ENCODE measurements around the gene PRKCH.

The PRKCH gene

DNA sequence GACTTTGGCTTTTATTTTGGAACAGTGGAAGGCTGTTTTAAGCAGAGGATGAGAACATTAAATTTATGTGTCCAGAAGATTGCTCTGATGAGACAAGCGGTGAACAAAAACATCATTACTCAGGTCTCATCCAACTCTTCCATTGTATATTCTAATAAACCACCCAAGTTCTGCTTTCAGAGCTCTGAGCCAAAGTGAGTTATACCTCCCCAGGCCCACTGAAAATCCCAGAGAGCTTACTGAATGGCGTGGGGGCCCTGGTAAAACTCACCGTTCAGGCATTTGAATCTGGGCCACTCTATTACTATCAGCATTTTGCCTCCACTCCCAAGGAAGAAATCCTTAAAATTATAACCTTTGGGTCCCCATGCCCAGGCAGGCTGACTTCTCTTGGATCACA lies 251.9 kb downstream of the PRKCH start:
- no peak for DNase-seq

DNA sequence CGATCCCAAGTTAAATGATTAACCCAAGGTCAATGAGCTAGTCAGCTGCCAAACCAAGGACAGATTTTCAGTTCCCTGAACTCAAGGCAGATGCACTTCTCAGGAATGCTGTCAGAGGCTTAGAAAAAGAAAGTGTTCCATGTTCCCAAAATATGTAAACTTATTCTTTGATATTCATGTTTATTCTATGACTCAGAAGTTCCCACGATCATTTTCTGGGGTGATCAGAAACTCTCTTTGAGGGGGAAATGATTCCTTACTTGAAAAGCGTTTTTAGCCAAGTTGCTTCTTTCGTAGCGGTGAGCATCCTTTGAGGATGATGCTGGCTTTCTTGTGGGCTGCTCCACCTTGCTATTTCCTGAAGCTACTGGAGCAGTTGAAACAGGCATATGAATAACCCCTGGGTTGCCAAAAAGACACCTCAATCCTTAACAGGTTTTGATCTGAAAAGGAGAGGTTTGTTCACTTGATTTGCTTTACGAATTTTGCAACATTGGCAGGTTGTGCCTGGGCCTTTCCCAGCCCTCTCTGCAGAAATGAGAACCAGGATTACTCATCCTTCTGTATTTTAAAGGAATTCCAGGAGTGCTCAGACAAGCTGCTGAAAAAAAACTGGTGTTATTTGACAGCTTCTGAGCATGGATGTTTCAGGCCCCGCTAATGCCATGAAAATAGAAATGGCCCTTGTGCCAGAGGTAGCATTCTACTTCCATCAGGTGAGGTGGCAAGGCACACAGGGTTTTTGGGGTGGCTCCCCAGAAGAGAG lies 252.6 kb downstream of the PRKCH start:
- DNase-seq = no peak

DNA sequence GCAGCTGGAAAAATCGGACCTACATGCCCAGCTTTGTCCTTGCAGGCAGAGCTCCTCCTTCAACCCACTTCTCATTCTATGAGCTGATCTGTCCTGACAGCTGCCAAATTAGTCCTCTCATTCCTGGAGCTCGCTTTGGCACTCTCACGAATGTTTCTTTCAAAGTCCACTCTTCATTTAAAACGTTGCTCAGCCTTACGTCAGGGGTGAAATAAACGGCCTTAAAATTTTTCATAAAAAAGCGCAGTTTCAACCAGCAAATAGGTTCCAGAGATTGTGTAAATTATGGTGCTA lies 253.1 kb downstream of the PRKCH start:
- DNase-seq = no peak

DNA sequence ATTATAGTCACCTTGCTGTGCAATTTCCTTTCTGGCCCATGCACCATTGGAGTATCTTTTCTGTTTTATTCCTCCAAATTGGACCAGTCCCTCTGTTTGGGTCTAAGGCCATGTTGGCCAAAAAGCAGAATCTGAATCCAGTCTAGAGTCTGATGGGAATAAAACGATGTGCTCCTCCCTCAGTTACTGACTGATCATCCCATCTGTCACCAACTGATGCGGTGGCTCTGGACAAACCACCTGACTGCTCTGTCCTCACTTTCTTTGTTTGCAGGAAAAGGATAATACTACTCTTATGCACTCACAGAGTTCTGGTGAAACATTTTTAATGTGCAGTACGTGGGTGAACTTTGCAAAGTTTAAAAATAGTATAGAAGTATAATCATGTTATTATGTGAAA lies 253.7 kb downstream of the PRKCH start:
- no peak for DNase-seq

DNA sequence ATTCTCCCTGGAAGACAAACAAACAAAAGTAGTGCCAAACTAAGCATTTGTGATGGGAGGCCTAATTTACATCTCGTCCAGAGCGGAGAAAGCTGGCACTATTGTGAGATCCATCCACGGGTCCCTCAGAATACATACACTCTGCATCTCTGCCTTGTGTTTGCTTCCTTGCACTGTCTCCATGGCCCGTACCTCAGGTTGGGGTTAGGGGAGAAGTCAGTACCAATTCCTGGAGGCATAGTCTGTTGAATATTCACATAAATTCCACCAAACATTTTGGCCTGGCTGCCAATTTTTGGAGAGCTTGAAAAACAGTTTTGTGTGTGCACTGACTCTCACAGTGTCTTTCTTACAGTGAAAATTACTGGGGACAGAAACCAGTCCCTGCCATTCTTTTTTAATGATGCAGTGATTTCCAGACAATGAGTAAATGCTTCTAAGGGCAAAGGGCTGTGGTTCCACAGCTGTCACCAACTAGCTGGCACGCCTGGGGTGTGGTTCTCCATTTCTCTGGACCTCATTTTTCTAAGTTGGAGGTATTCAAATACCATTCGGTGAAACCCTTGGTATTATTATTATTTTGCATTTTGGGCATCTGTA lies 254.3 kb downstream of the PRKCH start:
- DNase-seq = no peak

DNA sequence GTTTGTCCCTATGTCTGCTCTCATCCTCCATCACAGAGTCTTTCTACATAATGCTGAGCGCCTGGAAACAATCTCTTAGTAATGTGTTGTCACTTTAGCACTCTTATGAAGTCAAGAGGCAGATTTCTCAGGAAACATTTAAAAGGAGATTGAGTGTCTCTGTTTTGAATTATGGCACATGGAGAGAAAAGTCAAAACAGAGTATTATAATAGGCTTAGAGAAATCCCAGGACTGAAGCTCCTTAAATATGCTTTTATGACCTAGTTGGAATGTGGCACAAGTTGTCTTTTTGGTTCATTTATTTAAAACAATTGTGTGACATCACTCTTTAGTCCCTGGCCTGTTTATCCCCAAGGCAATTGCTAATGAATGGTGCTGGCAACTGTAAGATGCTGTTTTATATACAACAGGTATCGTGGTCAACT lies 256.1 kb downstream of the PRKCH start:
- no peak for DNase-seq

DNA sequence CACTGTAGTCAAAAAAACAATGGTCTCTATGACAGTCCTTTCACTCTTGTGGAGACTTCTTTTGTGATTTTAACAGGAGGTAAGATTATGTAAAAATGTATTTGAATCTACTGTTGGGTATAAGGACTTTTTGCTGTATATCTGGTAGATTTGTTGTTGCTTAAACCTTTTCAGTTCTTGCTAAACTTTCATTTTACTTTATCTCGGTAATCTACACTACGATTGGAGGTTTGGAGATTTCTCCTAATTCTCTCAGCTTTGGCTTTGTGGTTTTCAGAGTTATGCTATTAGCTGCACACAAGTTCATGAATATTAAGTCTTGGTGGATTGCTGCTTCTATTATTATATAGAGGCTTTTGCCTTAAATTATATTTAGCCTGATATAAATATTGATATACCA lies 257.4 kb downstream of the PRKCH start:
- DNase-seq = no peak

DNA sequence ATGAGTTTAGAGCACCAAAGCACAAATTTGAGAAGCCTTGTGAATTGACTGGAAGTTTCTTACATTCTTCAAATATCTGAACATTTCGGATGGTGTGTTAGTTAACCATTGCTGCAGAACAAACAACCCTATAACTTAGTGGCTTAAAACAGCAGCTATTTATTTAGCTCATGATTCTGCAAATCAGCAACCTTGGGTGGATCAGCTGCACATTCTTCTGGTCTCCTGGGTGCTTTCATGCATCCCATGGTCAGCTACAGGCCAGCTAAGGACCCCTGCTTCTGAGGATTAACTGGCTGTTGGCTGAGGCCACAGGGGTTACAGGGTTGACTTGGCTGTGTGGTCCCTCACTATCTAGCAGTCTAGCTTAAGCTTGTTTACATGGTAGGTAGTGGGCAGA lies 260.0 kb downstream of the PRKCH start:
- no peak for DNase-seq

DNA sequence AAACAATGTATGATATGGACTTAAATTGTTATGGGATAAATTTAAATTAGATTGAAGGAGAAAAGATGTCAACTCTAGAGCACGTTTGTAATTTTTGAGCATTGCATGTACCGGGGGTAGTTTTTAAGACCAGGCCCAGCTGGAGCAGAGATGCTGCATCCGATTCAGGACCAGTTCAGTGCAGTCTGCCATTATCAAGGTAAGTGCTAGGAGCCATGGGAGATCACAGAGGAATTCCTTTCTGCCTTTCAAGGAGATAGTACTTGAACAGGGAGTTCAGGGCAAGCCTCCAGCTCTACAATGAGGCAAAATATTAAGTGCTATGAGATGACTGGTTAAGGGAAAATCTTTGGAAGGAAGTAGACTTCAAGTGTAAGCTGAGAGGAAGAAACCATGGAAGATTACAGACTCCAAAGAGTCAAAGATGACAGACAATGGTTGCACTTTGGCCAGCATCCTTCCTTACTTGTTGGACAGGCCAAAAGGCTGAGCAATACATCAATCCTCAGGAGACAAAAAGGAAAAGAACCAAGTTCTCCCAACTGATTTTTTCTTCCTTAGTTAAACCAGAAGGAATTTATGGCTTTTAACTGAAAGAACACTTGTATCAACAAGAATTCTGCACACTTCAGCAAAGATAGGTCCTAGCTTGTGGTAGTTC lies 260.7 kb downstream of the PRKCH start:
- DNase-seq = no peak

DNA sequence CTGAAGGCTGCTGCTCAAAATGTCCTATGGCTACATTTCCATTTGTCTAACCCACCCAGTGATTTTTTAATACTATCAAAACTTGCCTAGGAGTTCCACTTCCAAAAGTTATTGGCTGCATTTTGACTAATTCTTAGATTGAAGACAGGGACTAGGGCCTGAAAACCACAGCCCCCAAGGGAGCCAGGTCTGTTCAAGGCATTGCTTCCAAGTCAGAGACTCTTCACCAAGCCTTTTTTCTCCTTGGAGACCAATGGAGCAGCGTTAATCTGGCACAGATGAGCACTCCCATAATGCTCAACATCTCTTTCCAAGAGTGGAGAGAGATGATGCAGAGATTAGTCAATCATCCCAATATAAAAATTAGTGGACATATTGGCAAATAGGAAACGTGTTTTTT lies 261.4 kb downstream of the PRKCH start:
- no peak for DNase-seq

DNA sequence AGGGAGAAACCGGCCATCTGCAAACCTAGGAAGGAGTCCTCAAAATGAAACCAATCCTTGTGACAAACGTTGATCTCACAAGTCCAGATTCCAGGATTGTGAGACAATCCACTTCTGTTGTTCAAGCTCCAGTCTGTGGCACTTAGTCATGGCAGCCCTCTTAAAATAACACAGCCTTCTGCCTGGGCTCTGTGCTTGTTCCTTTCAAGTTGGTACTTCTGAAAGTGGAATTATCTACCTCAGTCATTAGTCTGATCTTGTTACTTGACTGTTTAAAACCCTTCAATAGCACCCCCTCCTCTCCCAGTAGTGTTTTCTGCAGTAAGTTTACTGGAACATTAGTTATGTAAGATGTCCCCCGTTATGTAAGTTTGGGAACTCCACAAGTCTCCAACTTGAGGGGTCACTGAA lies 263.0 kb downstream of the PRKCH start:
- DNase-seq = no peak

DNA sequence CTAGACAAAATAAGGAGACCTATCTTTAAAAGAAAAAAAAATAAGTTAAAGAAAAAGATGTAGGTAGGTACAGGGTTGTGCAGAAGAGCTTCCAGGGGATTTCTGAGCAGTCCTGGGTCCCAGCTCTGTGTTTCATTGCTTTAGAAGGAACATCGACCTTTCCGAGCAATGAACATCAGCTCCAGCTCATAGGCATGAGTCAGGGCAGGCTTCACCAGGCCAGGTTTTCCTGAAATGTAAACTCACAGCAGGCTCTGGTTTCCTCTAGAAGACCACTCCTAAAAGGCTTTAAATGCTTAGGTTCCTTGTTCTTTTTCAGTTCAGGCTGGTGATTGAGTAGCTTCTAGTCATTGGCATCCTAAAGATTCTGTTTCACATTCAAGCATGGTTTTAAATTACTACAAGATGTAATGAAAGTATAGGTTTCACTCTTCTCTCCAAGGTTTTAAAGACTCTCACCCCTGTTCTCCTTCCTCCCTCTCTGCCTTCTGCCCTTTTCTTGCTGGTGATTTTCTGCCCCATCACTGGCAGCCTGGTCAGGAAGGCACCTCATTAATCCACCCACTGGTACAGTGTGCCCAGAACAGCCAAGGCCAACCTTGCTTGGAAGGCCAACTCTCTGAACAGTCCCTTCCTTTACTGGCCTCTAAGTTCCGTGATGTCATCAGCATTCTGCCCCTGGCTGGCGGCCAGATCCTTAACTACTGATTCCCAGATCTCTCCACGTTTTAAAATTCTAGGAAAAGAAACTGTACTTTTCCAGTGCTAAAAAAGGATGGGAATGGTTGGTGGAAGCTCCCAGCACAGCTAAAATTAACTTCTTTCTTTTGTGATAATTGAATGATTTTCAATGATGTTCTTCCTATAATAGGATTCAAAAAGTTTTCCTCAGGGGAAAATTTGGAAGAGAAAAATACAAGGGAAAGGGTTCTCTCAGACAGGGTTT lies 264.5 kb downstream of the PRKCH start:
- no peak for DNase-seq

DNA sequence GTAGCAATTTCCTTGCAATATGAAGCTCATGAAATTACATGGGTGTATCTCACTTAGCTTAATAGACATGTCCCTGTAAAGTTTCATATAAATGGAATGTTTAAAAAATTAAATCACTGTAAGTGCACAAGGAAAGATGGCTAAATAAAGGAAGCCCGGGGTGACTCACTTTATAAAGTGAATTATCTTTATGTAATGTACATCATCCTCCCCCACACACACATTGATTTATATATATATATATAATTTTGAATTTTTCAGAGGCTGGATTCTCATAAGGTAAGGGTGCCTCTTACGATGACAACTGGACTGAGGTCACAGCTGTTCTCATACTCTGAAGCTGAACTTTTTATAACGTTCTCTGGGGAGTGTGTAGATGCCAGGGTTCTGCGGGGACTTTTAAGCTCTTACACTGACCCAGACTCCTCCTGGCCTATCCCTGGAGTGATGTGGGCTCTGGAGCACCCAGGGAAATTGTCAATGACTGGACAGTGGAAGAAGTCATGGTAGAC lies 265.2 kb downstream of the PRKCH start:
- no peak for DNase-seq

DNA sequence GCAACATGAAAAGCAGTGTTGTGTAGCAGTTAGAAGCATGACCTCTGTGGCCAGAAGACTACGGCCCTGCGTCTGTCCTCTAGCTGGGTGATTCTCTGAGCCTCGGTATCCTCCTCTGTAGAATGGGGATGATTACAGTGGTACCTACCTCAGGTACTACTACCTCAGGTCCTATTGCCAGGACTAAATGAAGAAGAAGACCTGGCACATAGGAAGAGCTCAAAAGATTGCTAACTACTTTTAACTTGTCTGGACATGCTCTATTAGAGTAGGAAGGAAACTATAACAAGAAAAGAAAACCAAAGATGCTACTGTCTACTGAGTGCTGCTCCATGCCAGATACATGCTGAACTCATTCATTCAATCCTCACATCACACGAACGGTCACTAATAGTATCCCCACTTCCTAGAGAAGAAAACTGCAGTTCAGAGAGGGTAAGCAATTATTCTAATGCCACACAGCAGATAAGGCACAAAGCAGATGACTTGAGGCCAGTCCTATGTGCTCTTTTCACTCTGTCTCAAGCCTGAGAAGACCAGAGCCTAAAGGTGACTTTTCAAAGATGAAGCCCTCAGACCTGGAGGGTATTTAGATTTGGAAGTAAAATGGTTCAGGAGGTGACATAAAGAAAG lies 265.8 kb downstream of the PRKCH start:
- DNase-seq = no peak

DNA sequence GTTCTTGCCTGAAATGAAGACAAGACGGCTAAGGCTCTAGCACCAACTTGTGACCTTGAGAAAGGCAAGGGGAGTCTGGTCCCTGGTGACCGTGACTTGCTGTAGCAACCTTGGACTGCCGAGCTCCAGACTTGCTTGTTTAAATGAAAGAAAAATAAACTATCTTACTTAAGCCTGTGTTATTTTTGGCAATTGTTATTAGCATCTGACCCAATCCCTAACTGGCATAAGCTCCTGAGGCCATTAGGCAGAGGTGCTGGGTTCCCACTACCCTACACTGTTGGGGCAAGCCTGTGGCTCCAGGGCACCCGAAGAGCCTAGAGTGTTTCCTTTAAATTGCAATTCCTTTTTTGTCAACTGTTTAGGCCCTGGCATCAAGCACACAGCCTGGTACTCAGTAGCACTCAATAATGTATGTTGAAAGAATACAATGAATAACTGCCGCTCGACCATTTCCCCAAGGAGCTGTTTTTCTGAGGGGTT lies 267.1 kb downstream of the PRKCH start:
- no peak for DNase-seq

DNA sequence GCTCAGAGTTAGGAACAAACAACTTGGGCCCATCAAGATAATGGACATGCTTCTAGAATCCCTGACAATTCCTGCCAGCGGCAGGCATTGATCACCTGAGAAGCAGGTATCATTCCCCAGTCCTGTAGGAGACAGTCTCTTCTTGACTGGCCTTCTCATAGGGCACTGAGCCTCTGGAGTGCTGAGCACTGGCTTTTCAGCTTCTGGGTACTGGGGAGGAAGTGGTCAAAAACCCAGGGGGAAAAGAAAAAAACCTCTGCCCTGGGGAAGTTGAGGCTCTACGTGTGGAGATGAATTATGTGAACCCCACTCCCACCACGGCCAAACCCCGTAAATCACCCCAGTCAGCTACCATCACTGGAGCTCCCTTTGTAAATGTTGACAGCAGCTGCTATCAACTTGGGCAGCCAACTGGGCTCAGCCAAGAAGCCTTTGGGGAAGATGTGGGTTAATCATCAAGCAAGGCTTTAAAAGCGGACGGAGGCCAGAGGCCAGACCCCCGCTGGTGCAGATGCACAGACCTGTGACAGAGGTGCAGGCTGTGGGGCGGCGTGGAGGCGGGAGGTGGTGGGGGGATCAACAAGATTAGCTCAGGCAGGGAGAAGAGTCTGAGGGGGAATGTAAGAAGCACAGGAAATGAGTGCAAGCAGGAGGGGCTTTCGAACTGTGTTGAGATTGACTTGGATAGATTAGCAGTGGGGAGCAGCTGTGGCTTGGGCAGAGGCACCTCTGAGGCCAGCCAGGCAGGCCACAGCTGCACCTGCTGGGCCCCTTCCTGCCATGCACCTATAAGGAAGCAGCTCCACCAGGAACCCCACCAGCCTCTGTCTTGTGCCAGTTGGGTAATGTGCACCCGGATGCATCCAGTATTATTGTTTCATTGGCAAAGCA lies 268.6 kb downstream of the PRKCH start:
- DNase-seq = no peak

DNA sequence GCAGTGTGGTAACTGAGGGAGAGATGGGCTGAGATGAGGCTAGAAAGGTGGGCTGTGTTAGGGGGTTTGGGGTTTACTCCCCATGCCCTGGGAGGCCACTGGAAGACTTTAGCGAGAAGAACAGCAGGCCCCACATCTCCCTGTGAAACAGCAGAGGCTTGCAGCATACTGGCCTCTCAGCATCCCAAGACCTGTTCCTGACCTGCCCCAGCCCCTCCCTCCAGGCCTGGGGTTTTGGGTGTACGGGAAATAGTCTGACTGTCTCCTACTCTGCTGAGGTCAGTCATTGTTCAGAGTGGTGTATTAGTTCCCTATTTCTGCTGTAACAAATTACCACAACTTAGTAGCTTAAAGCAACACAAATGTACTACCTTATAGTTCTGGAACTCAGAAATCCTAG lies 270.5 kb downstream of the PRKCH start:
- no peak for DNase-seq

DNA sequence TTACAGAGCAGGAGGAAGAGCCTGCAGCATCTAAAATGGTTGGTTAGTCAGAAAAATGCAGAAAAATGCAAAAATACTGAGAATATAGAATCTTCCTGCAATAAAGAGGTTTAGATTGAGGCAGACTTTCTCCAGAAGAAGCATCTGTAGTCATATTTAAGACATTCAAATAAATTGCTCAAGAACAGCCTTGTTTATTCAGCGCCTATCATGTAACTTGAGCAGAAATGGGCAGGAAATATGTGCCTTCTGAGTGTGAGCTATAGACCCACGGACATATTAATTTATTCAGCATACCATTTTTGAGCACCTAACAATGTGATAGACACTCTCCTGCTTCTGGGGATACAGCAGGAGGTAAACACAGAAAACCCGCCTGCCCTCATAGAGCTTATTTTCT lies 272.0 kb downstream of the PRKCH start:
- no peak for DNase-seq

DNA sequence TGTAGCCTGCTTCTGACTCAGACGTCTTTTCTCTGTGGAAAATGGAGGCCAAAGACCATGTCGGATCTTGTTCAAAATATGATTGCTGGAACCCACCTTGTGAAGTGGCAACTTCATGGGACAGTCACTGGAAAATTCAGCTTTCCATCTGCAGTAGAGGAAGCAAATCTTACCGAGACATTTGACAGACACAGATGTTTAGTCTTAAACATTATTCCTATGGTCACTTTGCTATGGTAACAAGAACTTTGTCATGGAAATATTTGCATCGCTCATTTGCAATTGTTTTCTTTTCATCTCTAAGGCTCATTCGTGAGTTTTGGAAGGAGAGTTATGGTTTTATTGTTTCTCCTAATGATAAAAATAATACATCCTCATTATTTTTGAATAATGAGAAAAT lies 275.6 kb downstream of the PRKCH start:
- no peak for DNase-seq

DNA sequence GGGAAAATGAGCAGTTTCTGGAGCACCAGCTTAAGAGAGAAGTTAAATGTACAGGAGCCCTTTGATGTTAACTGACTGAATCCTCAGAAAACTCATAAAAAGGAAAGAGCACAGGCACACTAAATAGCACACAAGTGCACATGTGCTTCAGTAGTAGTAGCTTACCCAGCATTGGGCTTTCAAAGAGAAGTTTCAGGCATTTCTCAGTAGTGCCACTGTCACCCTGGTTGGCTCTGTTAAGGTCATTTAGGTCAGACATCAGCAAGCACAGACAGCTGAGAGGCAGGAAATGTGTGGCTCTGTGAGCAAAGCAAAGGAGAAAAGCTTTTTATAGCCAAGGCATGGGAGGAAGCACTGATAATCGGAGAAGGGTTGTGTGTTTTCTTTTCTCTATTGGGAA lies 277.6 kb downstream of the PRKCH start:
- peak in 1 of 2 donors; percentile 39 for DNase-seq

DNA sequence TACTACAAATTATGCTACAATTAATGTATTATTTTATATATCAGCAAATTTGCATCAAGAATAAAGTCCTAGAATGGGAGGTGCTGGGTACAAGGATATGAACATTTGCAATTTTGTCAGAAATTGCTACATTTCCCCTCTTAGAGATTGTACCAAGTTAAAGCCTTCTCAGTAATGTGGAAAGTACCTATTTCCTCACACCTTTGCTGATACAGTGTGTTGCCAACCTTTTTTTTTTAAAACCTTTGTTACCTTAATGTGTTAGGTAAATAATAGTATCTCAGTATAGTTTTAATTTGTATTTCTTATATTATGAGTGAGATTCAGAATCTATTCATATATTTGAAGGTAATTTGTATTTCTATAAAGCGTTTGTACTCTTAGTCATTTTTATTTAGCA lies 278.6 kb downstream of the PRKCH start:
- DNase-seq = no peak

All from bone marrow (tissue), 2 donors.